ENCODE data around the gene GPR183.

Gene GPR183

DNA sequence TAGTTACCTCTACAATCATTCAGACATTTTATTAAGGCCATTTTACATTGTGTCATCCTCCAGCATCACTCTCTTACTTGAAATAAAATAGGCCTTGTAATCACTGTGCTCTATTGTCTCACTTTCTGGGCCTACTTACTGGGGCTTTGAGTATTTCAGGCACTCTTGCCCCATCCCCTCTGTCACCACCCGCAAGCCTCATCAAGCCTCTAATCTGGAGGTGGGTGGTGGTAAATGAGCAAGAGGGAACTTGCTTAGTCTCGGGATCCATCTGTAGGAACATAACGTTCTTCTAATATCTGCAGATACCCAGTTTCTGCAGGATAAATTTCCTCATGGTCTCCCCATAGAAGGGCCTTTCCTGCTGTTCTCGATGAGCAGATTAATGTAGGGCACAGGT lies 29.6 kb downstream of the GPR183 start:
- Histone ChIP-seq H3K27me3 (ENCODE audit: control insufficient read depth in 5 of 5, insufficient read depth in 4 of 5, low read length in 5 of 5) (no peaks in the 10 kb centered on the region), H3K4me1 (ENCODE audit: control insufficient read depth in 5 of 5, insufficient read depth in 5 of 5, low read length in 5 of 5) (peaks cover 0 to 33% (median 26%) of the 10 kb centered on the region in 5 donors), H3K27ac (ENCODE audit: low read depth, low read length) (no peak overlapping the region), H3K9me3 (ENCODE audit: control insufficient read depth in 5 of 5, low read length in 5 of 5) (peaks cover 0 to 2% (median 1%) of the 10 kb centered on the region in 5 donors), H3K36me3 (ENCODE audit: control insufficient read depth in 5 of 5, insufficient read depth in 5 of 5, low read length in 5 of 5) (peaks cover 0 to 8% (median 0%) of the 10 kb centered on the region in 5 donors), H3K4me3 (ENCODE audit: low read depth in 1 of 5, low read length in 5 of 5) (no peak overlapping the region), H3K9ac (ENCODE audit: low read length in 5 of 5) (no peak overlapping the region)

DNA sequence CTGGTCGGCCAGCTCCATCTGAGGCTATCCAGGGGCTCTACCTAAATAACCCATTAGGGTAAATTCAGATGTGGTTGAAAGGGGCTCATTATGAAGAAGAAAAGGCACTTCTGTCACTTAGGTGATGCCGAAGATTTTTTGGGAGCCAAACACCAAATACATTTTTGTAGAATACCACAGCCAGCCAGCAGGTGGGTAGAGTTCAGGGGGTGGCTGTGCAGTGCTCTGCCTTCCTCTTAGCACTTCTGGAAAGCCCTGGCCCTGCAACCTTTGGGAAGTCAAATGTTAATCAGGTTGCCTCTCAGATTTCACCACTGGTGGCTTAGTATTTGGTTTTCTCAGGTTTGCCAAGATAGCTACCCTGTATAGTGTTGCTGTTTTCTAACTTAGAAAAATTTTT lies 30.5 kb downstream of the GPR183 start:
- no peaks in the 10 kb centered on the region for H3K27me3 ChIP-seq (ENCODE audit: control insufficient read depth in 5 of 5, insufficient read depth in 4 of 5, low read length in 5 of 5)
- H3K4me1 ChIP-seq (ENCODE audit: control insufficient read depth in 5 of 5, insufficient read depth in 5 of 5, low read length in 5 of 5): peaks cover 0 to 23% (median 18%) of the 10 kb centered on the region in 5 donors
- H3K9ac ChIP-seq (ENCODE audit: low read length in 5 of 5): no peak overlapping the region
- no peak overlapping the region for H3K27ac ChIP-seq (ENCODE audit: low read depth, low read length)
- peaks cover 0 to 6% (median 4%) of the 10 kb centered on the region in 5 donors for H3K9me3 ChIP-seq (ENCODE audit: control insufficient read depth in 5 of 5, low read length in 5 of 5)
- H3K4me3 ChIP-seq (ENCODE audit: low read depth in 1 of 5, low read length in 5 of 5): no peak overlapping the region
- H3K36me3 ChIP-seq (ENCODE audit: control insufficient read depth in 5 of 5, insufficient read depth in 5 of 5, low read length in 5 of 5): peaks cover 0 to 8% (median 0%) of the 10 kb centered on the region in 5 donors

DNA sequence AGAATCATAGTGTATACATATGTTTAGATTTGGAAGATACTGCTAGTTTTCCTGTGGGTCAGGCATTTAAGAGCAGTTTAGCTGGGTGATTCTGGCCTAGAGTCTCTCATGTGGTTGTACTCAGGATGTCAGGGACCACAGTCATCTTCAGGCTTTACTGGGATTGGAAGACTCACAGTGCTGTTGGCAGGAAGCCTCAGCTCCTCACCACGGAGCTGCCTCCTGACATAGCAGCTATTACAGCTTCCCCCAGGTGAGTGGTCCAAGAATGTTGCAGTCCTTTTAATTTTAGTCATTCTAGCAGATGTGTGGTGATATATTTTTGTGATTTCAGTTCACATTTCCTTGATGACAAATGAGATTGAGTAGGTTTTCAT lies 32.1 kb downstream of the GPR183 start:
- Histone ChIP-seq H3K9me3 (ENCODE audit: control insufficient read depth in 5 of 5, low read length in 5 of 5) (peaks cover 0 to 6% (median 4%) of the 10 kb centered on the region in 5 donors), H3K36me3 (ENCODE audit: control insufficient read depth in 5 of 5, insufficient read depth in 5 of 5, low read length in 5 of 5) (peaks cover 0 to 8% (median 0%) of the 10 kb centered on the region in 5 donors), H3K27ac (ENCODE audit: low read depth, low read length) (no peak overlapping the region), H3K9ac (ENCODE audit: low read length in 5 of 5) (no peak overlapping the region), H3K27me3 (ENCODE audit: control insufficient read depth in 5 of 5, insufficient read depth in 4 of 5, low read length in 5 of 5) (no peaks in the 10 kb centered on the region), H3K4me3 (ENCODE audit: low read depth in 1 of 5, low read length in 5 of 5) (no peak overlapping the region), H3K4me1 (ENCODE audit: control insufficient read depth in 5 of 5, insufficient read depth in 5 of 5, low read length in 5 of 5) (peaks cover 0 to 9% (median 6%) of the 10 kb centered on the region in 5 donors)

DNA sequence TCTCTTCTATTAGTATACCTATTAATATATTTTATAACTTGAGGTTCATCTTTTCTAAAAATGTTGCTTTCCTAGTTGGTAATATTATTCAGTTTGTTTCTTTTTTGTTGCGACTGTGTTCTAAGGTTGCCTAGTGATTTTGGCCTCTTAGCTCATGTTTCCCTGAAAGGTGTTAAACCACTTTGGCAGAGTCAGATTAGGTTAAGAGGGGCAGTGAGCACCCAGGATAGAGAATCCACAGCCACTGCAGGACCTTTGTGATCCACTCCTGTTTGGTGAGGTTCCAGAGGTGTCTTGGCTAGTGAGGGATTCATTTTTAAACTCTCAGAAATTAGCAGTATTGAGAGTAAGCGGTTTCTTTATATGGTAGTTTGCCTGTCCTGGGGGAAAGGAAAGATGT lies 34.1 kb downstream of the GPR183 start:
- Histone ChIP-seq H3K9me3 (ENCODE audit: control insufficient read depth in 5 of 5, low read length in 5 of 5) (peaks cover 0 to 6% (median 4%) of the 10 kb centered on the region in 5 donors), H3K4me3 (ENCODE audit: low read depth in 1 of 5, low read length in 5 of 5) (no peak overlapping the region), H3K9ac (ENCODE audit: low read length in 5 of 5) (no peak overlapping the region), H3K27me3 (ENCODE audit: control insufficient read depth in 5 of 5, insufficient read depth in 4 of 5, low read length in 5 of 5) (no peaks in the 10 kb centered on the region), H3K27ac (ENCODE audit: low read depth, low read length) (no peak overlapping the region), H3K4me1 (ENCODE audit: control insufficient read depth in 5 of 5, insufficient read depth in 5 of 5, low read length in 5 of 5) (peaks cover 0 to 3% (median 0%) of the 10 kb centered on the region in 5 donors), H3K36me3 (ENCODE audit: control insufficient read depth in 5 of 5, insufficient read depth in 5 of 5, low read length in 5 of 5) (peaks cover 0 to 10% (median 0%) of the 10 kb centered on the region in 5 donors)

DNA sequence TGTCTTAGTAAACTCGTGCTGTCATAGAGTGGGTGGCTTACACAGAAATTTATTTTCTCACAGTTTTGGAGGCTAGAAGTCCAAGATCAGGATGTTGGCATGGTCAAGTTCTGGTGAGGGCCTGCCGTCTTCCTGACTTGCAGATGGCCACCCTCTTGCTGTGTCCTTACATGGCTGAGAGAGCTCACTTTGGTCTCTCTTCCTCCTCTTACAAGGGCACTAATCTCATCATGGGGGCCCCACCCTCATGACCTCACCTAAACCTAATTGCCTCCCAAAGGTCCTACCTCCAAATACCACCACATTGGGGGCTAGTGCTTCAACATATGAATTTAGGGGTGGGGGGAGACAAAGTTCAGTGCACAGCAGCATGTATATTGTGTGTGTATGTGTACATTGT lies 34.7 kb downstream of the GPR183 start:
- peaks cover 0 to 3% (median 0%) of the 10 kb centered on the region in 5 donors for H3K4me1 ChIP-seq (ENCODE audit: control insufficient read depth in 5 of 5, insufficient read depth in 5 of 5, low read length in 5 of 5)
- H3K27me3 ChIP-seq (ENCODE audit: control insufficient read depth in 5 of 5, insufficient read depth in 4 of 5, low read length in 5 of 5): no peaks in the 10 kb centered on the region
- H3K4me3 ChIP-seq (ENCODE audit: low read depth in 1 of 5, low read length in 5 of 5): no peak overlapping the region
- peaks cover 0 to 15% (median 5%) of the 10 kb centered on the region in 5 donors for H3K36me3 ChIP-seq (ENCODE audit: control insufficient read depth in 5 of 5, insufficient read depth in 5 of 5, low read length in 5 of 5)
- peaks cover 0 to 6% (median 4%) of the 10 kb centered on the region in 5 donors for H3K9me3 ChIP-seq (ENCODE audit: control insufficient read depth in 5 of 5, low read length in 5 of 5)
- H3K9ac ChIP-seq (ENCODE audit: low read length in 5 of 5): no peak overlapping the region
- H3K27ac ChIP-seq (ENCODE audit: low read depth, low read length): no peak overlapping the region

DNA sequence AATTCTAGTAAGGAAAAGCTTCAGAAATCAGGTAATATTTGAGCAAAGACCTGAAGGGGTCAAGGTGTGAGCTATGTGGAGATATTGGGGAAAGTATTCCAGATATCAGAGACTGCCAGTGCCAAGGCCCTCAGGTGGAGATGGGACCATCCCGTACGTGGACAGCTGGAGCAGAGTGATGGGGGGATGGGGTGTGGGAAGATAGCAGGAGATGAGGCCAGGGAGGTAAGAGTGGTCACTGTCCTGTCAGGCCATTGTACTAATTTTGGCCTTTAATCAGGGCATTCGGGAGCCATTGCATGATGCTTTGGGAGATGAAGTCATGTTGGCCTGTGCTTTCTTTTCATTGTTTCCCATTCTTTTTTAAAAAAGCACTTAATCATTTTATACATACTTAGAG lies 36.0 kb downstream of the GPR183 start:
- Histone ChIP-seq H3K9me3 (ENCODE audit: control insufficient read depth in 5 of 5, low read length in 5 of 5) (peaks cover 0 to 6% (median 4%) of the 10 kb centered on the region in 5 donors), H3K27me3 (ENCODE audit: control insufficient read depth in 5 of 5, insufficient read depth in 4 of 5, low read length in 5 of 5) (no peaks in the 10 kb centered on the region), H3K27ac (ENCODE audit: low read depth, low read length) (no peak overlapping the region), H3K4me3 (ENCODE audit: low read depth in 1 of 5, low read length in 5 of 5) (no peak overlapping the region), H3K4me1 (ENCODE audit: control insufficient read depth in 5 of 5, insufficient read depth in 5 of 5, low read length in 5 of 5) (peaks cover 0 to 3% (median 0%) of the 10 kb centered on the region in 5 donors), H3K36me3 (ENCODE audit: control insufficient read depth in 5 of 5, insufficient read depth in 5 of 5, low read length in 5 of 5) (peaks cover 0 to 11% (median 5%) of the 10 kb centered on the region in 5 donors), H3K9ac (ENCODE audit: low read length in 5 of 5) (peak overlapping the region in 1 of 5 donors; percentile 12)

DNA sequence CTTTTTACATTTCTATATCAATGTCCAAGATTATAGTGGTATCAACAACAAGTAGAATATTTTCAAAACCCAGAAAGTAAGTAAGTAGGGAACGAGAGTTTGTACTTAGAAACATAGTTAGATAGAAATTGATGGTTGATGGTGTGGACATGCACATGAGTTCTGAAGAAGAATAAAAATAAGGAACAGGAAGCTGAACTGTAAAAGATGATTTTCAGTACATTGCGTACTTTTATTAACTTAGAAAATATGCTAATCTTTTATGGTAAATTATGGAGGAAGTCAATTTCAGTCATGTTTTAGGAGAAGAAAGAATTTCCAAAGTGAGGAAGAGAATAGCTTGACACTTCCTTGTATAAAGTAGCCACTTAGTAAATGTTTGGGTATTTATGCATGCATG lies 36.7 kb downstream of the GPR183 start:
- H3K27me3 ChIP-seq (ENCODE audit: control insufficient read depth in 5 of 5, insufficient read depth in 4 of 5, low read length in 5 of 5): no peaks in the 10 kb centered on the region
- H3K27ac ChIP-seq (ENCODE audit: low read depth, low read length): no peak overlapping the region
- H3K9me3 ChIP-seq (ENCODE audit: control insufficient read depth in 5 of 5, low read length in 5 of 5): peaks cover 0 to 6% (median 4%) of the 10 kb centered on the region in 5 donors
- H3K4me3 ChIP-seq (ENCODE audit: low read depth in 1 of 5, low read length in 5 of 5): no peak overlapping the region
- H3K4me1 ChIP-seq (ENCODE audit: control insufficient read depth in 5 of 5, insufficient read depth in 5 of 5, low read length in 5 of 5): peaks cover 0 to 3% (median 0%) of the 10 kb centered on the region in 5 donors
- no peak overlapping the region for H3K9ac ChIP-seq (ENCODE audit: low read length in 5 of 5)
- peaks cover 0 to 11% (median 5%) of the 10 kb centered on the region in 5 donors for H3K36me3 ChIP-seq (ENCODE audit: control insufficient read depth in 5 of 5, insufficient read depth in 5 of 5, low read length in 5 of 5)

DNA sequence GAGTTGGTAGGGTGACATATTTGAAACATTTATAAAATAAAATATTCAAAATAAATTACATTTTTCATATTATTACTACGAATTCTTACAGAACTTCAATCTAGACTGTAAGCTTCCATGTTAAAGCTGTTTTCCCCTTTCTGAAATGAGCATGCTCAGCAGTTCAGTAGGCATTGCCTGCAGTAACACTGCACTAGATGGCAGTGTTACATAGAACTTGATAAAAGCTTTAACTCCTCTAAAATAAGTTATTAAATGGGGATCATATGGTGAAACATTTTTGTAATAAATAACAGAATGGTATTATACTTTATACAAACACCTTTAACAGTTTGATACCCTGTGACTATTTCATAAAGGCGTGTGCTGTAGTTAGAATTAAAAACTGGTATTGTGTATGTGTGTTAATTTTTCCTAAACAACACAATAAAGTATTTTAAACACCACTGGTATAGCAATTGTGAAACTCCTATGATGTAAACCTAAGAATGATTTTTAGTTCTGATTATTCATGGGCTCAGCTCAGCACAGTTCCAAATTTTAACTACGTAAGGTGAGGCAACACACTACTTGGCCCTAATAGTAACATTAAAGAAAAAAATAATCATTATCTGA lies 37.5 kb downstream of the GPR183 start:
- Histone ChIP-seq H3K4me1 (ENCODE audit: control insufficient read depth in 5 of 5, insufficient read depth in 5 of 5, low read length in 5 of 5) (peaks cover 0 to 3% (median 0%) of the 10 kb centered on the region in 5 donors), H3K9me3 (ENCODE audit: control insufficient read depth in 5 of 5, low read length in 5 of 5) (peaks cover 0 to 6% (median 4%) of the 10 kb centered on the region in 5 donors), H3K36me3 (ENCODE audit: control insufficient read depth in 5 of 5, insufficient read depth in 5 of 5, low read length in 5 of 5) (peaks cover 0 to 8% (median 5%) of the 10 kb centered on the region in 5 donors), H3K27me3 (ENCODE audit: control insufficient read depth in 5 of 5, insufficient read depth in 4 of 5, low read length in 5 of 5) (no peaks in the 10 kb centered on the region), H3K4me3 (ENCODE audit: low read depth in 1 of 5, low read length in 5 of 5) (no peak overlapping the region), H3K9ac (ENCODE audit: low read length in 5 of 5) (no peak overlapping the region), H3K27ac (ENCODE audit: low read depth, low read length) (no peak overlapping the region)

DNA sequence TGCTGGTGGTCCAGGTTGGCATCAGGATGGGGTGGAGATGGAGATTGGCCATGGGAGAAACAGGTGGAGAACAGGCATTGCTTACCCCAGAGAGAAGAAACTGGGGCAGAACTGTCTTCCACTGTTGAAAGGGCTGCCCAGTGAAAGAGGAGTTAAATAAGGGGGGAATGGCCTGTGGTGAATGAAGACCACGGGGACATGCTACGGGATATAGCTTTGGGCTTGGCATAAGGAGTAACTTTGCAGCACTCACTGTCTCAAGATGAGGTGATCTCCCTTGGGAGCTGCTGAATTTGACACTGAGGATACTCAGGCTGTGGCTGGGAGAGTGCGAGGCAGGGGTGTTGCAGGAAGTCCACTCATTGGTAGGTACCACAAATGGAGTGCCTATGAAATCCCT lies 38.4 kb downstream of the GPR183 start:
- Histone ChIP-seq H3K27me3 (ENCODE audit: control insufficient read depth in 5 of 5, insufficient read depth in 4 of 5, low read length in 5 of 5) (no peaks in the 10 kb centered on the region), H3K27ac (ENCODE audit: low read depth, low read length) (no peak overlapping the region), H3K36me3 (ENCODE audit: control insufficient read depth in 5 of 5, insufficient read depth in 5 of 5, low read length in 5 of 5) (peaks cover 0 to 8% (median 5%) of the 10 kb centered on the region in 5 donors), H3K9ac (ENCODE audit: low read length in 5 of 5) (no peak overlapping the region), H3K4me3 (ENCODE audit: low read depth in 1 of 5, low read length in 5 of 5) (no peak overlapping the region), H3K9me3 (ENCODE audit: control insufficient read depth in 5 of 5, low read length in 5 of 5) (peaks cover 0 to 6% (median 4%) of the 10 kb centered on the region in 5 donors), H3K4me1 (ENCODE audit: control insufficient read depth in 5 of 5, insufficient read depth in 5 of 5, low read length in 5 of 5) (peaks cover 0 to 12% (median 8%) of the 10 kb centered on the region in 5 donors)

DNA sequence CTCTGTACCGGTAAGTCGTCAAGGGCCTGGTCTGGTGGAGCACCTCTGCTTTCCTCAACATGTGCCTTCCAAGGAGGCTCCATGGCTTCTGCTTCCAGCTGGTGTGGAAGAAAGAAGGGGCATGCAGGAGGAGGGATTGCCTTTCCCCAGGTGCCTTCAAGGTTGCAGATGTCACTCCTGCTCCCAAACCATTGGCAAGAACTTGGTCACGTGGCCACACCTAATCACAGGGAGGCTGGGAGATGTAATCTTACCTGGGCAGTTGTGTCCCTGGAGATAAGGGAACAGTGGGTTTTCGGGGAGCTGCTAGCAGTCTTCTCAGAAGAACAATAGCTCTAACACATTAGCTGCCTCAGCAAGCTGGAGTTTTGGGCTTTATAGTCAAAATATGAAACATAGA lies 39.3 kb downstream of the GPR183 start:
- Histone ChIP-seq H3K9me3 (ENCODE audit: control insufficient read depth in 5 of 5, low read length in 5 of 5) (peaks cover 0 to 6% (median 4%) of the 10 kb centered on the region in 5 donors), H3K36me3 (ENCODE audit: control insufficient read depth in 5 of 5, insufficient read depth in 5 of 5, low read length in 5 of 5) (peaks cover 0 to 8% (median 5%) of the 10 kb centered on the region in 5 donors), H3K9ac (ENCODE audit: low read length in 5 of 5) (no peak overlapping the region), H3K27ac (ENCODE audit: low read depth, low read length) (no peak overlapping the region), H3K4me1 (ENCODE audit: control insufficient read depth in 5 of 5, insufficient read depth in 5 of 5, low read length in 5 of 5) (peaks cover 0 to 13% (median 8%) of the 10 kb centered on the region in 5 donors), H3K27me3 (ENCODE audit: control insufficient read depth in 5 of 5, insufficient read depth in 4 of 5, low read length in 5 of 5) (no peaks in the 10 kb centered on the region), H3K4me3 (ENCODE audit: low read depth in 1 of 5, low read length in 5 of 5) (no peak overlapping the region)
